ENCODE results near the gene HOXB1.

HOXB1 gene

GRCh38 chr17:48555258-48556228 is 24.7 kb upstream of the HOXB1 start:
- no peak overlapping the region for H3K4me2 ChIP-seq (ENCODE audit: low read length)
- H3K27ac ChIP-seq (ENCODE audit: low read depth, low read length, poor library complexity, severe bottlenecking) = no peak overlapping the region

DNA sequence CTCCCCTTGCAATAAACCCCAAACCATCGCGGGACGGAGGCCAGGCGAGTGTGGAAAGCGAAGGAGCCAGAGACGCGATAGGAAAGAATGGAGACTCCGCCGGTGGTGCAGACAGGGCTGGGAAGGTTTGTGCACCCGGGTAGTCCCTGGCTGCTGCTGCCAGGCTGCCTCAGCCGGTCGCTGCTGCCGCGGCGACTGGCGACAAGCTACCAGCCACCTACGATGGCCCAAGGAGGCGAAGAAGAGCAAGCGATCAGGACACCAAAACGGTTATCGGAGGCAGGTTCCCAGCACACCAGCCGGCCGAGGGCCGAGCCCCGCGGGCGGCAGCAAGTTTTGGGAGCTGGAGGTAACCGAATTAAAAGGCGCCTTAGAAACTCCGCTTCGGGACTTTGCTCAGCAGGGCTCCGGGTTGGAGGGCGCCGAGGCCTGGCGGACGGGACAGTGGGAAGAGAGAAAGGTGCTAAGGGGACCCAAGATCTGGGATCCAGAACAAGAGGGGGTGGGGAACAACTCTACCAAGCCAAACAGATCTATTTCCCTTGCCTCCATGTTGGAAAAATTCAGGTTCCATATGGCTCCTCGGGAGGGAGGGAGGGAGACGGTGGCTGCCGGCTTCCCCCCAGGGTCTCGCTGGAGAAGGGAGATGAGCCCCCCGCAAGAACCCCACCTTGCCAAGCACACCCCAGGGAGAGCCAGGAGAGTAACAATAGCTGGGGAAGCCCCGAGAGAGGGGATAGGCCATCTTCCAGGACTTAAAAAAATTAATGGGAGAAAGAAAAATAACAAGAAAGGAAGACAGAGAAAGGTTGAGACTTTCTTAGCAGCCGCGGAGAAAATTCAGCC is 23.8 kb upstream of the HOXB1 start:
- no peak overlapping the region for H3K9ac ChIP-seq (ENCODE audit: low read length)
- no peaks in the 10 kb centered on the region; the same call in 1 of the 2 replicates for H3K27me3 ChIP-seq (ENCODE audit: insufficient read depth, low read length)
- H3K9me3 ChIP-seq (ENCODE audit: low read length) = no peaks in the 10 kb centered on the region
- H3K4me2 ChIP-seq (ENCODE audit: low read length) = no peak overlapping the region
- no peaks in the 10 kb centered on the region for H3K9me2 ChIP-seq (ENCODE audit: low read depth, low read length)
- TF ChIP-seq CTCF (IDR thresholded peaks at IDR 0.05; ENCODE audit: low read length) (no peak), EZH2 (IDR thresholded peaks at IDR 0.05; ENCODE audit: borderline replicate concordance, low read length) (no peak)
- no peak overlapping the region for H3K4me3 ChIP-seq (ENCODE audit: low read depth, low read length, poor library complexity, severe bottlenecking)
- H2AFZ ChIP-seq (ENCODE audit: low read length) = no peak overlapping the region
- H3F3A ChIP-seq (ENCODE audit: insufficient read depth, low read length) = no peaks in the 10 kb centered on the region
- no peaks in the 10 kb centered on the region for H3K36me3 ChIP-seq (ENCODE audit: insufficient read depth, low read length)
- H3K4me1 ChIP-seq (ENCODE audit: insufficient read depth, low read length, severe bottlenecking) = no peaks in the 10 kb centered on the region
- H4K20me1 ChIP-seq (ENCODE audit: insufficient read depth, low read length) = no peaks in the 10 kb centered on the region
- no peak overlapping the region for H3K27ac ChIP-seq (ENCODE audit: low read depth, low read length, poor library complexity, severe bottlenecking)
- no peaks in the 10 kb centered on the region for H3K79me2 ChIP-seq (ENCODE audit: insufficient read depth, low read length)

More at GRCh38 chr17:48555258-48556228, 24.7 kb upstream of the HOXB1 start:
- Histone ChIP-seq H3K27me3 (ENCODE audit: insufficient read depth, low read length) (no peaks in the 10 kb centered on the region; the same call in 1 of the 2 replicates), H4K20me1 (ENCODE audit: insufficient read depth, low read length) (no peaks in the 10 kb centered on the region), H3K4me1 (ENCODE audit: insufficient read depth, low read length, severe bottlenecking) (no peaks in the 10 kb centered on the region), H3K9me3 (ENCODE audit: low read length) (no peaks in the 10 kb centered on the region), H3K9me2 (ENCODE audit: low read depth, low read length) (no peaks in the 10 kb centered on the region), H3F3A (ENCODE audit: insufficient read depth, low read length) (no peaks in the 10 kb centered on the region), H2AFZ (ENCODE audit: low read length) (no peak overlapping the region), H3K9ac (ENCODE audit: low read length) (no peak overlapping the region), H3K4me3 (ENCODE audit: low read depth, low read length, poor library complexity, severe bottlenecking) (no peak overlapping the region), H3K79me2 (ENCODE audit: insufficient read depth, low read length) (no peaks in the 10 kb centered on the region), H3K36me3 (ENCODE audit: insufficient read depth, low read length) (no peaks in the 10 kb centered on the region)
- TF ChIP-seq EZH2 (IDR thresholded peaks at IDR 0.05; ENCODE audit: borderline replicate concordance, low read length) (no peak), CTCF (IDR thresholded peaks at IDR 0.05; ENCODE audit: low read length) (no peak)

DNA sequence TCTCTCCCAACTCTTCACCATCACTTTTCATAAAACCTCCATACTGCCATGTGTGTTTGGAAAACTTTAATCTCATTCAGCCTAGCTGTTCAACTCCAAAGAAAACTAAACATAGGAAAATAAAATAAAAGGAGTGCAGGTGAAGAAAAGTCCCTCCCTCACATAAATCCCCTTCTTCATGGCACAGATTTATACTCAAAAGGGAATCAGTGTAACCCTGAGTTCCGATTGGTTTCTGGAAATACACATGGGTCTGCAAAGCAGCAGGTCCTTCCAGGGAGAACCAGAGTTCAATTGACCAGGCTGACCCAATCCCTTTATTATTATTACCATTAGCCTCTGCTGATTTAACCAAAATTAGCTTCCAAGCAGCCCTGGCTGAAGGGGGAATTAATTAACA is 23.0 kb upstream of the HOXB1 start:
- Histone ChIP-seq H4K20me1 (ENCODE audit: insufficient read depth, low read length) (no peaks in the 10 kb centered on the region), H3K4me2 (ENCODE audit: low read length) (no peak overlapping the region), H3K4me1 (ENCODE audit: insufficient read depth, low read length, severe bottlenecking) (no peaks in the 10 kb centered on the region), H3K9me3 (ENCODE audit: low read length) (no peaks in the 10 kb centered on the region), H3K27ac (ENCODE audit: low read depth, low read length, poor library complexity, severe bottlenecking) (no peak overlapping the region), H3K27me3 (ENCODE audit: insufficient read depth, low read length) (no peaks in the 10 kb centered on the region), H3K79me2 (ENCODE audit: insufficient read depth, low read length) (no peaks in the 10 kb centered on the region), H2AFZ (ENCODE audit: low read length) (no peak overlapping the region), H3K9ac (ENCODE audit: low read length) (no peak overlapping the region), H3K36me3 (ENCODE audit: insufficient read depth, low read length) (no peaks in the 10 kb centered on the region), H3K9me2 (ENCODE audit: low read depth, low read length) (no peaks in the 10 kb centered on the region), H3F3A (ENCODE audit: insufficient read depth, low read length) (no peaks in the 10 kb centered on the region), H3K4me3 (ENCODE audit: low read depth, low read length, poor library complexity, severe bottlenecking) (no peak overlapping the region)
- TF ChIP-seq CTCF (IDR thresholded peaks at IDR 0.05; ENCODE audit: low read length) = no peak
- TF ChIP-seq EZH2 (IDR thresholded peaks at IDR 0.05; ENCODE audit: borderline replicate concordance, low read length) = no peak
